ENCODE measurements around the gene PPHLN1. TPM values are rescaled to one million over a fixed set of nuclear protein-coding genes. Genes with fewer than 3 reads are reported as not detected.

The PPHLN1 gene
- total RNA-seq, 1 donor from 2014 or later, result 41.8 TPM

GRCh38 chr12:42356344-42356743, 30.4 kb downstream of the PPHLN1 start:
- Histone ChIP-seq H3K27ac (no peak overlapping the region), H3K27me3 (no peaks in the 10 kb centered on the region), H3K36me3 (peaks cover 34% of the 10 kb centered on the region), H3K4me1 (no peaks in the 10 kb centered on the region), H3K4me3 (no peak overlapping the region), H3K9me3 (no peaks in the 10 kb centered on the region)
- DNase-seq (no peak), ATAC-seq (no peak)
- intact Hi-C loops (cut with DNase I), result no loop called here
- TF ChIP-seq, protein P1, sequence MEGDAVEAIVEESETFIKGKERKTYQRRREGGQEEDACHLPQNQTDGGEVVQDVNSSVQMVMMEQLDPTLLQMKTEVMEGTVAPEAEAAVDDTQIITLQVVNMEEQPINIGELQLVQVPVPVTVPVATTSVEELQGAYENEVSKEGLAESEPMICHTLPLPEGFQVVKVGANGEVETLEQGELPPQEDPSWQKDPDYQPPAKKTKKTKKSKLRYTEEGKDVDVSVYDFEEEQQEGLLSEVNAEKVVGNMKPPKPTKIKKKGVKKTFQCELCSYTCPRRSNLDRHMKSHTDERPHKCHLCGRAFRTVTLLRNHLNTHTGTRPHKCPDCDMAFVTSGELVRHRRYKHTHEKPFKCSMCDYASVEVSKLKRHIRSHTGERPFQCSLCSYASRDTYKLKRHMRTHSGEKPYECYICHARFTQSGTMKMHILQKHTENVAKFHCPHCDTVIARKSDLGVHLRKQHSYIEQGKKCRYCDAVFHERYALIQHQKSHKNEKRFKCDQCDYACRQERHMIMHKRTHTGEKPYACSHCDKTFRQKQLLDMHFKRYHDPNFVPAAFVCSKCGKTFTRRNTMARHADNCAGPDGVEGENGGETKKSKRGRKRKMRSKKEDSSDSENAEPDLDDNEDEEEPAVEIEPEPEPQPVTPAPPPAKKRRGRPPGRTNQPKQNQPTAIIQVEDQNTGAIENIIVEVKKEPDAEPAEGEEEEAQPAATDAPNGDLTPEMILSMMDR (IDR thresholded peaks at IDR 0.05), result no peak

DNA sequence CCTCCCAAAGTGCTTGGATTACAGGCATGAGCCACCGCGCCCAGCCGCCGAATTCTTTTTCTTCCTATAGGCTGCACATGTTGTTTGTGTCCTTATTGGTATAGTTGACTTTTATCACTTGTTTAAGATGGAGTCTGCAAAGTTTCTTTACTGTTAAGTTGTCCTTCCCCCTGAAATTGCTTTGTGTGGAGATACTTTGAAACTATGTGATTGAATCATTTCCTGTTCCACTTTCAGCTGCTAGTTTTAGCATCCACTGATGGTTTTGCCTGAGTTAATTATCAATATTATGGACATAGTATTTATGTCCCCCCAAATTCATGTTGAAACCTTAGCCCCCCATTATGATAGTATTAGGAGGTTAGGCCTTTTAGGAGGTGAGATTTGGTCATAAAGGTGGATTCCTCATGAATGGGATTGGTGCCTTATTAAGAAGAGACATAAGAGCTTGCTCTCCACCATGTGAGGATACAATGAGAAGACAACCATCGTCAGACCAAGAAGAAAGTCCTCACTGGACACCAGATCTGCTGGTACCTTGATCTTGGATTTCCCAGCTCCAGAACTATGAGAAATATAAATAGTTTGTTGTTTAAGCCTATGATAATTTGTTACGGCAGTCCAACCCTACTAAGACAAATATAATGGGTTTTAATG, 34.9 kb downstream of the PPHLN1 start:
- intact Hi-C loops (cut with DNase I), result no loop called here
- DNase-seq (no peak), ATAC-seq (no peak)
- peaks cover 14% of the 10 kb centered on the region for H3K36me3 ChIP-seq
- H3K9me3 ChIP-seq, result no peaks in the 10 kb centered on the region
- H3K27ac ChIP-seq, result no peak overlapping the region
- no peak overlapping the region for H3K4me3 ChIP-seq
- TF ChIP-seq, protein P1 (IDR thresholded peaks at IDR 0.05), result no peak
- H3K27me3 ChIP-seq, result no peaks in the 10 kb centered on the region
- no peaks in the 10 kb centered on the region for H3K4me1 ChIP-seq

DNA sequence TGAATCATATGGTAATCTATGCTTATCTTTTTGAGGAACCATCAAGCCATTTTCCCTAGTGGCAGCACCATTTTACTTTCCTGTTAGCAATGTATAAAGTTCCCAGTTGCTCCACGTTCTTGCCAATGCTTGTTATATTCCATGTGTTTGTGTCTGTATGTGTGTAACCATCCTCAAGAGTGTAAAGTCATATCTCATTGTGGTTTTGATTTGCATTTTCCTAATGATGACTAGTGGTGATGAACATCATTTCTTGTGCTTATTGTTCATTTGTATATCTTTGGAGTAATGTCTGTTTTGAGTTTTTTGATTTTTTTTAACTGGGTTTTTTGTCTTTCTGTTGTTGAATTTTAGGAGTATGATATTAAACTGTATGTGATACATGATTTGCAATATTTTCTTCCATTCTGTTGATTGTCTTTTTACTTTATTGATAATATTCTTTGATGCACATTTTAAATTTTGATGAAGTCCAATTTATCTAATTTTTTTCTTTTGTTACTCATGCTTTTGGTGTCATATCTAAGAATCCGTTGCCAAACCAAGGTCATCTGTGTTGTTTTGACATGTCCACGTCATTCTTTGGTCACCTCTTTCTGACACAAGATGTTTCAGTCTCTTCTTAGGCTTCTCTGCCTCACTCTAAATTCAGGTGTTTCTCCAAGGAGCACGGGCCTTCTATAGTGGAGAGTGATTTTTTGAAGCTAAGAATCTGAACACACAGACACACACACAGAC, 36.1 kb downstream of the PPHLN1 start:
- TF ChIP-seq, protein P1 (IDR thresholded peaks at IDR 0.05), result no peak
- H3K36me3 ChIP-seq, result peaks cover 5% of the 10 kb centered on the region
- no peak overlapping the region for H3K27ac ChIP-seq
- ATAC-seq (no peak), DNase-seq (no peak)
- no peak overlapping the region for H3K4me3 ChIP-seq
- intact Hi-C loops (cut with DNase I), result no loop called here
- H3K9me3 ChIP-seq, result no peaks in the 10 kb centered on the region
- H3K27me3 ChIP-seq, result no peaks in the 10 kb centered on the region
- no peaks in the 10 kb centered on the region for H3K4me1 ChIP-seq

- Histone ChIP-seq H3K4me3 (no peak overlapping the region), H3K27me3 (no peaks in the 10 kb centered on the region), H3K9me3 (no peaks in the 10 kb centered on the region), H3K27ac (no peak overlapping the region), H3K36me3 (peaks cover 5% of the 10 kb centered on the region), H3K4me1 (no peaks in the 10 kb centered on the region)
- DNase-seq (no peak), ATAC-seq (no peak)
- intact Hi-C loops (cut with DNase I), result no loop called here
- TF ChIP-seq, protein P1 (IDR thresholded peaks at IDR 0.05), result no peak
Observed at GRCh38 chr12:42362647-42363260, 36.8 kb downstream of the PPHLN1 start.

DNA sequence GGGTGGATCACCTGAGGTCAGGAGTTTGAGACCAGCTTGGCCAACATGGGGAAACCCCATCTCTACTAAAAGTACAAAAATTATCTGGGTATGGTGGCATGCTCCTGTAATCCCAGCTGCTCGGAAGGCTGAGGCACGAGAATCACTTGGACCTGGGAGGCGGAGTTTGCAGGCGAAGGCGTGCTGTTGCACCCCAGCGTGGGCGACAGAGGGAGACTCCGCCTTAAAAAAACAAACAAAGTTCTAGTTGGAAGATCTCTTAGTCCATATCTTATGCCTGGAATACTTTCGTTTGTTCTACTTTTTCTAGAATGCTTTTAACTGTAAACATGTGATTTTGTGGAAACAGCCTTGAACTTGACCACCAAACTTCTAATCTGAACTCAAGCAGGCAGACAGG, 38.7 kb downstream of the PPHLN1 start:
- no peaks in the 10 kb centered on the region for H3K27me3 ChIP-seq
- intact Hi-C loops (cut with DNase I), result loop anchor here (2.0 kb wide), 1 partner anchor 18 kb away; no protein-coding TSS in a partner anchor
- no peaks in the 10 kb centered on the region for H3K36me3 ChIP-seq
- no peaks in the 10 kb centered on the region for H3K9me3 ChIP-seq
- DNase-seq (no peak), ATAC-seq (no peak)
- H3K4me3 ChIP-seq, result no peak overlapping the region
- TF ChIP-seq, protein P1 (IDR thresholded peaks at IDR 0.05), result no peak
- H3K4me1 ChIP-seq, result no peaks in the 10 kb centered on the region
- H3K27ac ChIP-seq, result no peak overlapping the region
